HG02623 (cell line): ENCODE results near the gene EBF4.
"Not testable (repeated sequence)": the region's sequence is repeated elsewhere in the genome, so short reads cannot be mapped to it uniquely, and the experiment has no call there.

Experiments
- ATAC-seq: cut with Tn5 transposase; IDR thresholded peaks from one replicate; pipeline ENCODE4 v1.9.1; 2021; ENCODE audit warnings: moderate library complexity; ENCODE audit not compliant: unreplicated experiment

The EBF4 gene

GRCh38 chr20:2672446-2672845 lies 20.1 kb upstream of the EBF4 start:
- no peak for ATAC-seq

GRCh38 chr20:2673453-2673852 lies 19.1 kb upstream of the EBF4 start:
- ATAC-seq = no peak

- no peak for ATAC-seq
Observed at GRCh38 chr20:2680046-2680445, 12.5 kb upstream of the EBF4 start.

- ATAC-seq = not testable (repeated sequence)
Observed at GRCh38 chr20:2682040-2682439, 10.5 kb upstream of the EBF4 start.

- ATAC-seq = not testable (repeated sequence)
Observed at GRCh38 chr20:2684817-2685216, 7.8 kb upstream of the EBF4 start.

GRCh38 chr20:2687514-2687913 lies 5.1 kb upstream of the EBF4 start:
- ATAC-seq = no peak

GRCh38 chr20:2688041-2688591 lies 4.5 kb upstream of the EBF4 start:
- no peak for ATAC-seq

- no peak for ATAC-seq
Observed at GRCh38 chr20:2690213-2690612, 2.4 kb upstream of the EBF4 start.

- ATAC-seq = no peak
Observed at GRCh38 chr20:2690718-2691117, 1.9 kb upstream of the EBF4 start.

- ATAC-seq = no peak
Observed at GRCh38 chr20:2691127-2691526, 1.5 kb upstream of the EBF4 start.

- no peak for ATAC-seq
Observed at GRCh38 chr20:2691663-2692035, 931 bp upstream of the EBF4 start.

- ATAC-seq = no peak
Observed at GRCh38 chr20:2692886-2693285, 306 bp downstream of the EBF4 start.

GRCh38 chr20:2693286-2694007 lies 867 bp downstream of the EBF4 start:
- no peak for ATAC-seq

- ATAC-seq = no peak
Observed at GRCh38 chr20:2694008-2694471, 1.5 kb downstream of the EBF4 start.

- no peak for ATAC-seq
Observed at GRCh38 chr20:2694519-2694918, 1.9 kb downstream of the EBF4 start.

GRCh38 chr20:2695206-2695983 lies 2.8 kb downstream of the EBF4 start:
- ATAC-seq = no peak

GRCh38 chr20:2695984-2696525 lies 3.5 kb downstream of the EBF4 start:
- not testable (repeated sequence) for ATAC-seq

GRCh38 chr20:2696646-2697045 lies 4.1 kb downstream of the EBF4 start:
- ATAC-seq = no peak

- ATAC-seq = no peak
Observed at GRCh38 chr20:2697768-2698167, 5.2 kb downstream of the EBF4 start.

GRCh38 chr20:2698186-2698817 lies 5.7 kb downstream of the EBF4 start:
- ATAC-seq = no peak

GRCh38 chr20:2698912-2699311 lies 6.3 kb downstream of the EBF4 start:
- ATAC-seq = no peak
